Neutrophil (primary cell): ENCODE results near the gene ENO1.
"Not testable (repeated sequence)": the region's sequence is repeated elsewhere in the genome, so short reads cannot be mapped to it uniquely, and the experiment has no call there.

Experiments used
- H3K27ac ChIP-seq: fragments of 200-600 bp; sonication (generic); 2 replicates; pipeline ENCODE4 v1.5.1; 2016; ENCODE audit warnings: mild to moderate bottlenecking, moderate library complexity
- H3K27me3 ChIP-seq: fragments of 200-600 bp; sonication (generic); 2 replicates; pipeline ENCODE4 v1.6.0; 2016; ENCODE audit warnings: mild to moderate bottlenecking
- H3K36me3 ChIP-seq: fragments of 200-600 bp; sonication (generic); 2 replicates; pipeline ENCODE4 v1.5.1; 2017
- H3K4me1 ChIP-seq, 2 experiments: fragments of 200-600 bp in 1 of 2; sonication (generic) in 1 of 2; 1 replicate in 1 of 2; 2 replicates in 1 of 2; pipeline versions ENCODE4 v1.5.1 to v1.6.1; 2013 to 2016; ENCODE audit warnings: low read depth in 1 of 2, low read length in 1 of 2, mild to moderate bottlenecking in 1 of 2, moderate library complexity in 1 of 2; ENCODE audit not compliant: control insufficient read depth in 1 of 2, insufficient read depth in 1 of 2
- H3K4me3 ChIP-seq, 2 experiments: fragments of 200-600 bp in 1 of 2; sonication (generic) in 1 of 2; 1 replicate in 1 of 2; 2 replicates in 1 of 2; pipeline ENCODE4 v1.5.1; 2013 to 2016; ENCODE audit warnings: low read depth in 1 of 2, low read length in 1 of 2, mild to moderate bottlenecking in 1 of 2, moderate library complexity in 1 of 2
- H3K9me3 ChIP-seq: fragments of 200-600 bp; sonication (generic); 2 replicates; pipeline ENCODE4 v1.5.1; 2016
- TF ChIP-seq, protein P1 (sequence below): fragments of 200-600 bp; sonication (generic); IDR thresholded peaks from 2 replicates; pipeline ENCODE4 v1.5.1; 2016; ENCODE audit warnings: antibody characterized with exemption

Gene ENO1

DNA sequence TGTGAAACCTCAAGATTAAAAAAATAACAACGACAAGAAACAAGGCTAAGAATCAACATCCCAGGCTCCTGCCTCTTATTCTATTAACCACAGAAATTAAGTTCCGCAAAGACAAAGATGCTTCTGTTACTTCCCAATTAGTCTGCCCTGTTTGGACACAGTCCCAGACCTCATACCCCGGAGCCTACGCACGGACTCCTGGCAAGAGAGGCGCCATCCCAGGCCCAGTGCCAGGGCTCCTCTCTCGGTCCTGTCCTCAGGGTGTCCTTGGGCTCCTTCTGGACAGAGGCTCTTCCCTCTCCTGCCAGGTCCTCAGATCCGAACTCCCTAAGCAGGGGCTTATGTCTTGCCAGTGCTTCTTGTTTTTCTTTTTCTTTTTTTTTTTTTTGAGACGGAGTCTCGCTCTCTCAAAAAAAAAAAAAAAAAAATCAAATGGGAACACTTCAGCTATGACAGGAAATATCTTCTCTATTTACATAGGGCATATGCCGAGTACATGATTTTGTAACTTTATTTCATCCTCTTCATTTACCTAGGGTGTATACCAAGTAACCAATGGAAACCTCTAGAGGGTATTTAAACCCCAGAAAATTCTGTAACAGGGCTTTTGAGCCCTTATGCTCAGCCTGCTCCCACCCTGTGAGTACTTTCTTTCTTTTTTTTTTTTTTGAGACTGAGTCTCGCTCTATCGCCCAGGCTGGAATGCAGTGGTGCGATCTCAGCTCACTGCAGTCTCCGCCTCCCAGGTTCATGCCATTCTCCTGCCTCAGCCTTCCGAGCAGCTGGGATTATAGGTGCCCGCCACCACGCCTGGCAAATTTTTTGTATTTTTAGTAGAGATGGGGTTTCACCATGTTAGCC lies 11.7 kb upstream of the ENO1 start:
- TF ChIP-seq, protein P1, sequence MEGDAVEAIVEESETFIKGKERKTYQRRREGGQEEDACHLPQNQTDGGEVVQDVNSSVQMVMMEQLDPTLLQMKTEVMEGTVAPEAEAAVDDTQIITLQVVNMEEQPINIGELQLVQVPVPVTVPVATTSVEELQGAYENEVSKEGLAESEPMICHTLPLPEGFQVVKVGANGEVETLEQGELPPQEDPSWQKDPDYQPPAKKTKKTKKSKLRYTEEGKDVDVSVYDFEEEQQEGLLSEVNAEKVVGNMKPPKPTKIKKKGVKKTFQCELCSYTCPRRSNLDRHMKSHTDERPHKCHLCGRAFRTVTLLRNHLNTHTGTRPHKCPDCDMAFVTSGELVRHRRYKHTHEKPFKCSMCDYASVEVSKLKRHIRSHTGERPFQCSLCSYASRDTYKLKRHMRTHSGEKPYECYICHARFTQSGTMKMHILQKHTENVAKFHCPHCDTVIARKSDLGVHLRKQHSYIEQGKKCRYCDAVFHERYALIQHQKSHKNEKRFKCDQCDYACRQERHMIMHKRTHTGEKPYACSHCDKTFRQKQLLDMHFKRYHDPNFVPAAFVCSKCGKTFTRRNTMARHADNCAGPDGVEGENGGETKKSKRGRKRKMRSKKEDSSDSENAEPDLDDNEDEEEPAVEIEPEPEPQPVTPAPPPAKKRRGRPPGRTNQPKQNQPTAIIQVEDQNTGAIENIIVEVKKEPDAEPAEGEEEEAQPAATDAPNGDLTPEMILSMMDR: no peak
- Histone ChIP-seq H3K9me3 (no peaks in the 10 kb centered on the region), H3K36me3 (no peaks in the 10 kb centered on the region), H3K4me1 (peaks cover 53 to 61% of the 10 kb centered on the region in 2 experiments), H3K27ac (peak overlapping the region; percentile 69), H3K27me3 (no peaks in the 10 kb centered on the region), H3K4me3 (peak overlapping the region; percentile 34 to 35)

GRCh38 chr1:8889103-8889846 lies 10.8 kb upstream of the ENO1 start:
- Histone ChIP-seq H3K9me3 (no peaks in the 10 kb centered on the region), H3K36me3 (no peaks in the 10 kb centered on the region), H3K27me3 (no peaks in the 10 kb centered on the region), H3K27ac (peak overlapping the region; percentile 69), H3K4me3 (peak overlapping the region in 1 of 2 experiments; percentile 35), H3K4me1 (peaks cover 50 to 58% of the 10 kb centered on the region in 2 experiments)
- TF ChIP-seq, protein P1: no peak

GRCh38 chr1:8886589-8886988 lies 8.1 kb upstream of the ENO1 start:
- TF ChIP-seq, protein P1: no peak
- no peaks in the 10 kb centered on the region for H3K9me3 ChIP-seq
- H3K4me1 ChIP-seq: peaks cover 34 to 39% of the 10 kb centered on the region in 2 experiments
- H3K4me3 ChIP-seq: no peak overlapping the region
- H3K27me3 ChIP-seq: no peaks in the 10 kb centered on the region
- no peaks in the 10 kb centered on the region for H3K36me3 ChIP-seq
- H3K27ac ChIP-seq: no peak overlapping the region

DNA sequence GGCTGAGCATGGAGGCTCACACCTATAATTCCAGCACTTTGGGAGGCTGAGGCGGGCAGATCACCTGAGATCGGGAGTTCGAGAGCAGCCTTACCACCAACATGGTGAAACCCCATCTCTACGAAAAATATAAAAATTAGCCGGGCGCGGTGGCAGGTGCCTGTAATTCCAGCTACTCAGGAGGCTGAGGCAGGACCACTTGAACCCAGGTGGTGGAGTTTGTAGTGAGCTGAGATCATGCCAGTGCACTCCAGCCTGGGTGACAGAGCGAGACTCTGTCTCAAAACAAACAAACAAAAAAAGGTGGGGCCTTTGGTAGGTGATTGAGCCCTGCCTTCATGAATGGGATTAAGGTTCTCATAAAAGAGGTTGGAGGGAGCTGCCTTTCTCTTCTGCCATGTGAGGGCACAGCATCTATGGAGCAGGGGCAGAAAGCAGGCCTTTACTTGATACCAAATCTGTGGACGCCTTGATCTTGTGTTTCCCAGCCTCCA lies 7.6 kb upstream of the ENO1 start:
- not testable (repeated sequence) for H3K27me3 ChIP-seq, H3K36me3 ChIP-seq, H3K27ac ChIP-seq, H3K9me3 ChIP-seq, H3K4me3 ChIP-seq
- peaks cover 29 to 35% of the 10 kb centered on the region in 2 experiments for H3K4me1 ChIP-seq

DNA sequence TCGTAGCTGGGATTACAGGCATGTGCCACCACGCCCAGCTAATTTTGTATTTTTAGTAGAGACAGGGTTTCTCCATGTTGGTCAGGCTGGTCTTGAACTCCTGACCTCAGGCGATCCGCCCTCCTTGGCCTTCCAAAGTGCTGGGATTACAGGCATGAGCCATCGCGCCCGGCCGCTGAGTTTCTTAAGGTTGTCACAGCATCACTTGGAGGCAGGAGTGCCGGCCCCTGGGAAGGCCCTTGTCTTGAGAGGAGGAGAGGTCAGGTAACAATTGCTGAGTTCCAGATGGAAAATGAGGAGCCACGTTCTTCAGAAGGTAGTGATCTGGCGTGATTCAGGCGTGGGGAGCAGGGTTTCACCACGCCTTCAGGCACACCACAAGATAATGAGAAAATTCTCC lies 5.6 kb upstream of the ENO1 start:
- H3K36me3 ChIP-seq, H3K9me3 ChIP-seq, H3K4me3 ChIP-seq, H3K27ac ChIP-seq, H3K27me3 ChIP-seq: not testable (repeated sequence)
- H3K4me1 ChIP-seq: peaks cover 39% of the 10 kb centered on the region in 2 experiments

- no peaks in the 10 kb centered on the region for H3K36me3 ChIP-seq
- no peak overlapping the region for H3K4me3 ChIP-seq
- no peaks in the 10 kb centered on the region for H3K9me3 ChIP-seq
- H3K27me3 ChIP-seq: no peaks in the 10 kb centered on the region
- TF ChIP-seq, protein P1: no peak
- peaks cover 36 to 37% of the 10 kb centered on the region in 2 experiments for H3K4me1 ChIP-seq
- H3K27ac ChIP-seq: no peak overlapping the region
Measured at GRCh38 chr1:8883491-8883890, 5.0 kb upstream of the ENO1 start.
